Liver (tissue), 3 donors: ENCODE data around the gene MGP.
A peak's percentile ranks its signal among the peaks of the same experiment; 100 is the strongest.

ENCODE experiments used
- FOXA2 ChIP-seq: IDR thresholded peaks from 2 replicates; pipeline ENCODE4 v1.6.1; 2016; ENCODE audit warnings: antibody characterized with exemption
- GABPA ChIP-seq, 2 donors: IDR thresholded peaks in 1 of 2; conservative IDR thresholded peaks in 1 of 2; 2 replicates each; pipeline ENCODE4 v1.6.1; 2016; ENCODE audit warnings: antibody characterized with exemption in 2 of 2, mild to moderate bottlenecking in 1 of 2, moderate library complexity in 1 of 2
- HNF4A ChIP-seq, 2 donors: conservative IDR thresholded peaks; 2 replicates each; pipeline ENCODE4 v1.6.1; 2016; ENCODE audit warnings: antibody characterized with exemption in 2 of 2, mild to moderate bottlenecking in 2 of 2
- JUND ChIP-seq, 2 donors: IDR thresholded peaks; 2 replicates each; pipeline ENCODE4 v1.6.1; 2016; ENCODE audit warnings: antibody characterized with exemption in 2 of 2
- MAX ChIP-seq: IDR thresholded peaks from 2 replicates; pipeline ENCODE4 v1.6.1; 2016; ENCODE audit warnings: antibody characterized with exemption
- REST ChIP-seq: IDR thresholded peaks from 2 replicates; pipeline ENCODE4 v1.6.1; 2016; ENCODE audit warnings: antibody characterized with exemption, mild to moderate bottlenecking
- RXRA ChIP-seq, 2 donors: IDR thresholded peaks; 2 replicates each; pipeline ENCODE4 v1.6.1; 2017 to 2018; ENCODE audit warnings: antibody characterized with exemption in 2 of 2, mild to moderate bottlenecking in 1 of 2
- SP1 ChIP-seq: IDR thresholded peaks from 2 replicates; pipeline ENCODE4 v1.6.1; 2018; ENCODE audit warnings: antibody characterized with exemption, mild to moderate bottlenecking
- TAF1 ChIP-seq: conservative IDR thresholded peaks from 2 replicates; pipeline ENCODE4 v1.6.1; 2016; ENCODE audit warnings: antibody characterized with exemption, mild to moderate bottlenecking
- YY1 ChIP-seq: IDR thresholded peaks from 2 replicates; pipeline ENCODE4 v1.6.1; 2016; ENCODE audit warnings: antibody characterized with exemption, mild to moderate bottlenecking
- TF ChIP-seq, protein P1 (sequence below): fragments of 150-350 bp; IDR thresholded peaks from 2 replicates; pipeline ENCODE4 v1.5.1; 2017; ENCODE audit warnings: improper control_type of control experiment, low read depth, low read length; ENCODE audit not compliant: missing input control
- TF ChIP-seq, protein P2 (sequence below): IDR thresholded peaks from 2 replicates; pipeline ENCODE4 v1.6.1; 2016; ENCODE audit warnings: antibody characterized with exemption
- TF ChIP-seq, protein P3 (sequence below): IDR thresholded peaks from 2 replicates; pipeline ENCODE4 v1.6.1; 2016; ENCODE audit warnings: antibody characterized with exemption
- donor health status: healthy.
- donor health status: healthy.

GRCh38 chr12:14836336-14837210 lies 49.1 kb downstream of the MGP start:
- TF ChIP-seq YY1 (no peak), MAX (no peak), TAF1 (no peak), REST (no peak), SP1 (no peak), JUND (IDR thresholded peaks at IDR 0.05) (peak in 1 of 2 donors; percentile 50), HNF4A (conservative IDR thresholded peaks at IDR 0.05) (no peak), RXRA (IDR thresholded peaks at IDR 0.05) (no peak), GABPA (IDR thresholded peaks at IDR 0.05 in 1 of 2, conservative IDR thresholded peaks at IDR 0.05 in 1 of 2) (no peak), FOXA2 (no peak)
- TF ChIP-seq, protein P1, sequence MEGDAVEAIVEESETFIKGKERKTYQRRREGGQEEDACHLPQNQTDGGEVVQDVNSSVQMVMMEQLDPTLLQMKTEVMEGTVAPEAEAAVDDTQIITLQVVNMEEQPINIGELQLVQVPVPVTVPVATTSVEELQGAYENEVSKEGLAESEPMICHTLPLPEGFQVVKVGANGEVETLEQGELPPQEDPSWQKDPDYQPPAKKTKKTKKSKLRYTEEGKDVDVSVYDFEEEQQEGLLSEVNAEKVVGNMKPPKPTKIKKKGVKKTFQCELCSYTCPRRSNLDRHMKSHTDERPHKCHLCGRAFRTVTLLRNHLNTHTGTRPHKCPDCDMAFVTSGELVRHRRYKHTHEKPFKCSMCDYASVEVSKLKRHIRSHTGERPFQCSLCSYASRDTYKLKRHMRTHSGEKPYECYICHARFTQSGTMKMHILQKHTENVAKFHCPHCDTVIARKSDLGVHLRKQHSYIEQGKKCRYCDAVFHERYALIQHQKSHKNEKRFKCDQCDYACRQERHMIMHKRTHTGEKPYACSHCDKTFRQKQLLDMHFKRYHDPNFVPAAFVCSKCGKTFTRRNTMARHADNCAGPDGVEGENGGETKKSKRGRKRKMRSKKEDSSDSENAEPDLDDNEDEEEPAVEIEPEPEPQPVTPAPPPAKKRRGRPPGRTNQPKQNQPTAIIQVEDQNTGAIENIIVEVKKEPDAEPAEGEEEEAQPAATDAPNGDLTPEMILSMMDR, result no peak
- TF ChIP-seq, protein P2, sequence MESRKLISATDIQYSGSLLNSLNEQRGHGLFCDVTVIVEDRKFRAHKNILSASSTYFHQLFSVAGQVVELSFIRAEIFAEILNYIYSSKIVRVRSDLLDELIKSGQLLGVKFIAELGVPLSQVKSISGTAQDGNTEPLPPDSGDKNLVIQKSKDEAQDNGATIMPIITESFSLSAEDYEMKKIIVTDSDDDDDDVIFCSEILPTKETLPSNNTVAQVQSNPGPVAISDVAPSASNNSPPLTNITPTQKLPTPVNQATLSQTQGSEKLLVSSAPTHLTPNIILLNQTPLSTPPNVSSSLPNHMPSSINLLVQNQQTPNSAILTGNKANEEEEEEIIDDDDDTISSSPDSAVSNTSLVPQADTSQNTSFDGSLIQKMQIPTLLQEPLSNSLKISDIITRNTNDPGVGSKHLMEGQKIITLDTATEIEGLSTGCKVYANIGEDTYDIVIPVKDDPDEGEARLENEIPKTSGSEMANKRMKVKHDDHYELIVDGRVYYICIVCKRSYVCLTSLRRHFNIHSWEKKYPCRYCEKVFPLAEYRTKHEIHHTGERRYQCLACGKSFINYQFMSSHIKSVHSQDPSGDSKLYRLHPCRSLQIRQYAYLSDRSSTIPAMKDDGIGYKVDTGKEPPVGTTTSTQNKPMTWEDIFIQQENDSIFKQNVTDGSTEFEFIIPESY, result no peak
- TF ChIP-seq, protein P3, sequence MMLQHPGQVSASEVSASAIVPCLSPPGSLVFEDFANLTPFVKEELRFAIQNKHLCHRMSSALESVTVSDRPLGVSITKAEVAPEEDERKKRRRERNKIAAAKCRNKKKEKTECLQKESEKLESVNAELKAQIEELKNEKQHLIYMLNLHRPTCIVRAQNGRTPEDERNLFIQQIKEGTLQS, result no peak
